HG03280 (cell line): Measurements from ENCODE around the gene FAM20C.

Experiments used
- ATAC-seq: cut with Tn5 transposase; IDR thresholded peaks from one replicate; pipeline ENCODE4 v1.9.1; 2021; ENCODE audit warnings: mild to moderate bottlenecking, moderate library complexity; ENCODE audit not compliant: unreplicated experiment

The FAM20C gene

DNA sequence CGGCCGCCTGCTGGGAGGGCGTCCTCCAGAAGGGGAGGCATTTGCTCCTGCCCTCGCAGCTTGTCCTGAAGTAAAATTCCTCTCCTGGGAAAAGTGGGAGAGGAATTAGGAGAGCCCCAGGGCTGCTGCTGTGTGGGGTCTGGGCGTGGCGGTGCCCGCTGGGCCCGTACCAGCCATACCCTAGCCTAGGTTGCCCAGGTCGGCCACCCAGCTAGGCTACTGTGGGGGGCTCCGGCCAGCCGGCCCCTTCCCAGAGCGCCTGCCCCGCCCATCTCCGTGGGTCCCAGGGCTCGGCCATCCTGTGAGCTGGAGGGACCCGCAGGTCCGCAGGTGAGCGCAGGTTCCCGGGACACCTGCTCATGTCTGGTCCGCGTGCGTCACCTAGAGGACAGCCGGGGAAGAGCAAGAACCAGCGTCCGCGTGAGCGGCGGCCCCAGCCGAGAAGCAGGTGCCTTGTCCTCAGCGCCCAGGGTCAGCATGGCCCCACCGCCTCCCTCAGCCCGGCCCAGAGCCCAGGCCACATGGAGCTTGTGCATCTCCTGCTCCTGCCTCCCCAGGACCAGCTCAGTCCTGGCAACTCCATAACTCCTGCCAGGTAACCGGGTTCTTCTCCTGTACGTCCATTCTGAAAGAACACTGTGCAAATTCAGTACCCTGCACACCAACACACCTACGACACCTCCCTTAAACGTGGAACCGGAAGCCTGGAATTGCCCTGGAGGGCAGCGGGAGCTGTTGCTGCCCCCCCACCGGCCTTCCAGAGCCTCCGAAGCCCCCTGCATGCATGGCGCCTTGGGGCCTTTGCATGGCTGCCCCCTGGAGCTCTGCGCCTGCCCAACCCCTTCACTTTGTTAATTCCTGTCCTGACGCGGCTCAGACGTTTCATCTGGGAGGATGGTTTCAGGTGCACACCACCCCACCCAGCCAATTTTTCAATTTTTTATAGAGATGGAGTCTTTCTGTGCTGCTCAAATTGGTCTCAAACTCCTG, 74.8 kb downstream of the FAM20C start:
- ATAC-seq: no peak

DNA sequence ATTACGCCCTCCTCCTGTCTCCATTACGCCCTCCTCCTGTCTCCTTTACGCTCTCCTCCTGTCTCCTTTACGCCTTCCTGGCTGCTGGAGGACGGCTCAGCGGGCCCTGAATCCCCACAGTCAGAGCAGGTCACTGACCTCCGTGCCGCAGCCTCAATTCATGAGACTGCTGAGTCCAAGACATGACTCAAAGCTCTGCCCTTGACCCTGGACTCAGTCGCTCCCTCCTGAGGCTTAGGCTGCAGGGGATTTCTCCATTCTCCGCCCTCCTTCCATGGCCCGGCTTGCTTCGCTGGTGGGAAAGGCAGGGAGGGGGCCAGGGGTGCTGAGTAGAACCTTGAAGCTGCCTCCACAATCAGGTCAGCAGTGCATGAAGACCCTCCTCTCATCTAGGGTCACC, 76.6 kb downstream of the FAM20C start:
- no peak for ATAC-seq

DNA sequence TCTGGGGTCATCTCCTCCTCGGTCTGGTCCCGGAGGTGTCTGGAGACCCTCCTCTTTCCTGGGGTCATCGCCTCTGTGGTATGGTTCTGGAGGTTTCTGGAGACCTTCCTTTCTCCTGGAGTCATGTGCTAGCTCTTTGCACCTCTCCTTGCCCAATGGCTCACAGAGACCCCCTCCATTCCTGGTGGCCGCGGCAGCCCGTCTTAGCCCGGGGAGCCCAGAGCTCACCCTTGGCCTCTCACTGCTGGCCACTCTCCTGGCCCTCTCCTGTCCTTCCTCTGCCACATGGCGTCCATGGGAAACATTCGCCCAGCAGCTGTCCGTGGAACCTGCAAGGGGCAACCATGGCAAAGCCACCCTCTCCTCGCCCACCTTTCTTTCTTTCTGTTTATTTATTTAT, 77.3 kb downstream of the FAM20C start:
- no peak for ATAC-seq

DNA sequence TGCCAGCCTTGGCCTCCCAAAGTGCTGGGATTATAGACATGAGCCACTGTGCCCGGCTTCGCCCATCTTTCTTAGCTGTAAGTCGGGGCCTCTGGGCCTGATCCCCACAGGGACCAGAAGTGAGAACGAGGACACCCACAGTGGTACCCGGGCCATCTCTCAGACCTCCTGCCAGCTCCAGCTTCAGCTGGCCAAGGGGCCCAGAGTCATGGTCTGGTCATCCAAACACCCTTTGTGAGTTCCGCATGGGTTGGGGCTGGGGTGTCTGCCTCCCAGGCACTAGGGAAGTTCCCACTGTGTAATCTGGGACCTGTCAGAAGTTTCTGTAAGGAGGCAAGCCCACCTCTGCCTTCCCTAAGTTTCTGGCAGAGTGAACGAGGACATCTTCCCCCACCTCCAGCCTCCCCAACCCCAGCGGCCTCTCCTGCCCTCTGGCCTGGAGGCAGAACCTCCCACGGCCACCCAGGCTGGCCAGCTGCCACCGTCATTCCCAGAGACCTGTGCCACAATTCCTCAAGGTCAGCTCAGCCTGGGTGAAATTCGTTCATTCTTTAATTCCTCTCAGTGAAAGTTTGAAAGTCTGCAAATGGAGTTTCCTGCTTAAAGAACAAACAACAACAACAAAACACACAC, 78.1 kb downstream of the FAM20C start:
- ATAC-seq: no peak

GRCh38 chr7:271266-272107, 79.1 kb downstream of the FAM20C start:
- ATAC-seq: no peak

DNA sequence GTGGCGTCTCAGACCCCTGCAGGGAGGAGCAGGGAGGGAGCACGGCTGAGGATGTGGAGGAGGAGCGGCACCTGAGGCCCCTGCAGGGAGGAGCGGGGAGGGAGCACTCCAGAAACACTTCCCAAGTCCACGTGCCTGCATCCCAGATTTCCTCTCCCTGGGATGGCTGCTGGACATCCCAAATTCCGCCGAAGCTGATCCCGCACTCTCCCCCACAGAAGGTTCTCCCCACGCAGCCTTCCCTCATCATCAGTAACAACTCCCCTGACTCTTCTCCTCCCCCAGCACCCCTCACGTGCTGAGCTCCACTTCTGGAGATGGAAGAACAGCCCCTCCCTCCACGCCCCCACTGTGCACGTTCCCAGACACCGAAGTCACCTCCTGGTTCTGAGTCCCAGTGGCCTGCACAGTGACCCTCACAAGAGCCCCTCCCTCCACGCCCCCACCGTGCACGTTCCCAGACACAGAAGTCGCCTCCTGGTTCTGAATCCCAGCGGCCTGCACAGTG, 79.8 kb downstream of the FAM20C start:
- no peak for ATAC-seq

GRCh38 chr7:272631-273030, 80.3 kb downstream of the FAM20C start:
- no peak for ATAC-seq

DNA sequence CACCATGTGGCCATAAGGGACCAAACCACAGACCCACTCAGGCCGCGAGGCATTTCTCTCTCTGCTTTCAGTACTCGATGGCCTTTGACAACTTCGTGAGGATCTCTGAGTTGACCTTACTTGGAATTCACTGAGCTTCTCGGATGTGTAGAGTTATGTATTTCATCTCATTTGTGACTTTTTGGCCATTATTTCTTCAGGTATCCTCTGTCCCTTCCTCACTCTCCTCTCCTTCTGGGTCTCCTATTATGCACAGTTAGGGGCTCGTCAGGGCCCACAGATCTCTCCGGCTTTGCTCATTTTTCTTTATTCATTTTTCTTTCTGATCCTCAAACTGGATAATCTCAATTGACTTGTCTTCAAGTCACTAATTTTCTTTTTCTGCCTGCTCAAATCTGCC, 81.0 kb downstream of the FAM20C start:
- ATAC-seq: no peak

DNA sequence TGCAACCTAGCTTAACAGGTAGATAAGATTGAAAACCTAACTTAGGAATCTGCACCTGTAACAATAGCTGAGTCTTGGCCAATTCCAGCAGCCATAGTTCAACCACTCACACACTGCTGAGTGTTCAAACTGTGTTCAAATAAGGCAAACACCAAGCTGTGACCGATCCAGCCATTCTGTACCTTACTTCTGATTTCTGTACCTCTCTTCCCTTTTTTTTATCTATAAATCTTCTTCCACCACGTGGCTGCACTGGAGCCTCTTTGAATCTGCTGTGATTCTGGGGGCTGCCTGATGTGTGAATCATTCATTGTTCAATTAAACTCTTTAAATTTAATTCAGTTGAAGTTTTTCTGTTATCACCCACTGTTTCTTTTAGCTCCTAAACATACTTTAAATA, 81.9 kb downstream of the FAM20C start:
- ATAC-seq: no peak

DNA sequence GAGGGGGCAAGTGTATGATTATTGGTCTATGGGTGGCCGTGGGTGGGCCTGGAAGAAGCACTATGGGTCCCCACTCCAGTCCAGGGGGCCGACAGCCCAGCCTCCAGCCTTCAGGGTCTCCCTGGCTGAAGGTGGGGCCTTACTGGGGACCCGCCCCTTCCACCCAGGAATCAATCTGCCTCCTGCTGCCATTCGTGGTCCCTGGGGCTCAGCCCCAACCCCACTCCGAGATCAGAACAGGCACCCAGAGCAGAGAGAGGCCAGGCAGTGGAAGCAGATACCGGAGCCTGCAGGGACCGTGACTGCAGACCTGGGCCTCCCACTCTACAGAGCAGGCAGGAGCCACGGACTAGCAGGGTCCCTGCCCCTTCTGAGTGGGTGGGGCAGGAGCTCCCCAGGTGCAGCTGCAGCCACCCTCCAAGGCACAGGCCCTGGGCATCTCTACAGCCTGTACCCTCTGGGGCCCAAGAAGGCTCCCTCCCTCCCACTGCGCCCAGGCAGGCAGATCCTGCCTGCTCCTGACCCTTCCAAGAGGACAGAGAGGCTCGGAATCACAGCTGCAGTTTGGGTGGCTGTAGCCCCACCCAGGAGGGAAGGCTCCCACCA, 84.0 kb downstream of the FAM20C start:
- no peak for ATAC-seq

DNA sequence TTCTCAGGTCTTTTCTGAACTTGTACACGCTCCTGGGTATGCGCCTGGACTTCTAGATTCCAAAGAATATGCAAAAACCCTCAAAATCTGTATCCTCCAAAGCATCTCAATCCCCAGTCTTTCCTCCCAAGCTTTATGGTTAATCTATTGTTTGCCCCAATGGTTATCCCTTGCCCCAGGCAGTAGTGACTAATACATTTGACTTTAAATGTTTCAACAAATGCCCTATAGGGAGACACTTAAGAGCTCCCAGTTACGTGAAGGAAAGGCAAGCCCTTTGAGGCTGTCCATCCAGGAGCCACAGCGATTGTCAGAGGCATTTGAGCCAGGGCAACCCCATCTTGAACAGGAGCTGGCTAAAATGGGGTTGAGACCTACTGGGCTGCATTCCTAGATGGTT, 84.9 kb downstream of the FAM20C start:
- ATAC-seq: no peak

DNA sequence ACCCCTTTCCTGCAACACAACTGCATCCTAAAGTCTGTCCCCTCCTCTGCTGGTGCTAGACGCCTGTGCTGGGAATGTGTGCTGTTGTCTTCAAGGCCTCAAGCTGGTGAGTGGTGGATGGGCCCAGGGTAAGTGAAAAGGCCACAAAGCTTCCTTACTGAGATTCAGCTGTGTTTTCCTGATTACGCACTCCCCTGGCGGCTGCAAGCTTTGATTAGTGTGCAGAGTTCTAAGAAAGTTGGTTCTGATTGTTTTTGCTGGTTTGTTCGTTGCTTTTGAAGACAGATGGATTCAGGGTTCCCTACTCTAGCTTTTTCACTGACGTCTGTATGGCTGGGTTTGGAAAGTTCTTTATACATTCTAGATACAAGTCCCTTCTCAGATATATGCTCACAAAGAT, 85.7 kb downstream of the FAM20C start:
- no peak for ATAC-seq

GRCh38 chr7:279821-280220, 87.5 kb downstream of the FAM20C start:
- ATAC-seq: no peak

DNA sequence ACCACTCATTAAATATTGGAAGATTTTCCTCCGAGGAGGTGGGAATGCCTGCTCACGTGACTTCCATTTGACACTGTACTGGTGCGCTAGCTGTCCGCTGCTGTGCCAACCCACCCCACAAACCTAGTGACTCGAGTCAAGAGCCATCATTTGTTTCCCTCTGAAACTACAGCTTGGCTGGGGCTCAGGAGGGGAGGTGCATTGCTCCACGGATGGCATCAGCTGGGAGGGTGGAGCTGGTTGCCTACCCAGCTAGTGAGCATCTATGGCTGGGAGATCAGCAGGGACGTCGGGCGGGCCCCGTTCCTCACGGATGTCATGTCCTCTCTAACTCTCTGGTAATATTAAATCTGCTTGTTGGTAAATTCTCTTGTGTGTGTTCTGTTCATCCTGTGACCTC, 88.1 kb downstream of the FAM20C start:
- ATAC-seq: no peak

DNA sequence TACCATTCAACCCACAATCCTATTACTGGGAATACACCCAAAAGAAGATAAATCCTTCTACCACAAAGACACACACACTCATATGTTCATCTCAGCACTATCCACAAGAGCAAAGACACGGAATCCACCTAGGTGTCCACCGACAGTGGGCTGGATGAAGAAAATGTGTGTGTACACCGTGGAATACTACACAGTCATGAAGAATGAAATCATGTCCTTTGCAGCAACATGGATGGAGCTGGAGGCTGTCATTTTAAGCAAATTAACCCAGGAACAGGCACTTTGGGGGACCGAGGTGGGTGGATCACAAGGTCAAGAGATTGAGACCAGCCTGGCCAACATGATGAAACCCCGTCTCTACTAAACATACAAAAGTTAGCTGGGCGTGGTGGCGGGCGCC, 89.3 kb downstream of the FAM20C start:
- no peak for ATAC-seq

GRCh38 chr7:282621-283020, 90.2 kb downstream of the FAM20C start:
- no peak for ATAC-seq

DNA sequence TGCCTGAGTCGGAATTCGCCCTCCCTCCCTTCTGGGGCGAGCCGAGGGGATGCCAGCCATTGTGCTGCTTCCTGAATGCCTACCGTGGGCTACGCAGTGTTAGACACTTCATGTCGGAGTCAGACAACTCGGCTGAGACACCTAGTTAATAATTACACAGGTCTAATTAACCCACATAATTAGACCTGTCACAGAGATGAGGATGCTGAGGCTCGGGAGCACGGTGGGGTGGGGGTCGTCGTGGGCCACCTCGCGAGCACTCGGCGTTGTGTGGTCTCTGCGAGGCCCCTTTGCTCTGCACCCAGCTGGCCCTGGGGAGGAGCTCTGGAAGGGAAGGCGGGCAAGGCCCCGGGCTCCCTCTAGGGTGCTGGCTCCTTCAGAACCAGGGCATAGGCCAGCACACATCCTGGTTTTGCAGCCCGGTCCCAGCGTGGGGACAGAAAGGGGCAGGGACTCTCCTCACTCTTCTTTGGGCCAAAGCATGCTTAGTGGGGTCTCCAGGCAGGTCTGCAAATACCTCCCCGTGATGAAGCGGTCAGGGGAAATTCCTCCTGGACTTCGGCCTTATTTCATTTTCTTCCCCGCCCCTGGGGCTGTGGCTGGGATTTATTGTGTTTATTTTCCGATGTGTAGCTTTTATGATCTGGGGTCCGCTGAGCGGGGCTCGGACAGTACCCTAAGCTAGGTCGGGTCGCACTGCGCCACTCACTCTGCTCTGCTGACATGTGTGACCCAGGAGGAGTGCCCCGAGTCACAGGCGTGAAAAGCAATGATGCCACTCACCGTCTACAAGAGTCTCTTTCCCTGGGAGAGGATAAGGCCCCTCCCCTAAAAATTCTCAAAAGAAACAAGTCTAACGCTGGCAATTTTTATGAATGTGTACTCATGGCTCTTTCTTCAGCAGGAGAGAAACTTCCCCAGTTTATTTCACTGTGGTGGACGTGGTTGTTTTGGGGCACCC, 92.7 kb downstream of the FAM20C start:
- no peak for ATAC-seq

DNA sequence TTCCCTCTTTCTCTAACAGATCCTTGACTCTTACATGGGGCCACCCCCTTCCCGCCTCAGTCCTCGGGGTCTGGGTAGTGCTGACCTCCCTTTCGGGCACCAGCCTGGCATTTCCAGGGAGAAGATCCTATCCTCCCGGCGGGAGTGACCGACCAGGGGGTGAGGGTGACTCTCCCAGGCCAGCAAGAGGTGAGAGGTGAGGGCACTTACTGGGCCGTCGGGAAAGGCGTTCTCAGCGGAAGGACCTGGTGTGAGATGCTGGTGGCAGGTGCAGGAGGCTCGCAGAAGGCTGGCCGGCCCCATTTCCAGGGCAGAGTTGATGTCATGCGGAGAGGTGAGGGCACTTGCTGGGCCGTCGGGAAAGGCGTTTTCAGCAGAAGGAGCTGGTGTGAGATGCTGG, 93.4 kb downstream of the FAM20C start:
- ATAC-seq: no peak

- no peak for ATAC-seq
Observed at GRCh38 chr7:286266-286665, 93.9 kb downstream of the FAM20C start.

DNA sequence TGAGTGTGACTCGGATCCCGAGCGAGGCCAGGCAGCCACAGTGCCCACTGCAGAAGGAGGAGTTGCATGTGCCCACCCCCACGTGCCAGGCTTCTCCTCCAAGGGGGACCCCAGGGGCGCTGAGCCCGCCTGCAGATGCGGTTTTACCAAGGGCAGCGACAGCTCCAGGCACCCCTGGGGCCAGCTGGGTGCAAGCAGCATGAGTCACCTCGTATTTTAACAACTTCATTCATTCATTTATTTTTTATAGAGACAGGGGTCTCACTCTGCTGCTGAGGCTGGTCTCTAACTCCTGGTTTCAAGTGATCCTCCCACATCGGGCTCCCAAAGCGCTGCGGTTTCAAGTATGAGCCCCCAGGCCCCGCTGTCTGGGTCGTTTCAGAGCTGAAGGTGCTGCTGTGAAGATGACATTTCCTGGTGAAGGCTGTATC, 96.3 kb downstream of the FAM20C start:
- no peak for ATAC-seq
